ENCODE measurements around the gene EVX2.
A peak's percentile ranks its signal among the peaks of the same experiment; 100 is the strongest.

EVX2 gene

DNA sequence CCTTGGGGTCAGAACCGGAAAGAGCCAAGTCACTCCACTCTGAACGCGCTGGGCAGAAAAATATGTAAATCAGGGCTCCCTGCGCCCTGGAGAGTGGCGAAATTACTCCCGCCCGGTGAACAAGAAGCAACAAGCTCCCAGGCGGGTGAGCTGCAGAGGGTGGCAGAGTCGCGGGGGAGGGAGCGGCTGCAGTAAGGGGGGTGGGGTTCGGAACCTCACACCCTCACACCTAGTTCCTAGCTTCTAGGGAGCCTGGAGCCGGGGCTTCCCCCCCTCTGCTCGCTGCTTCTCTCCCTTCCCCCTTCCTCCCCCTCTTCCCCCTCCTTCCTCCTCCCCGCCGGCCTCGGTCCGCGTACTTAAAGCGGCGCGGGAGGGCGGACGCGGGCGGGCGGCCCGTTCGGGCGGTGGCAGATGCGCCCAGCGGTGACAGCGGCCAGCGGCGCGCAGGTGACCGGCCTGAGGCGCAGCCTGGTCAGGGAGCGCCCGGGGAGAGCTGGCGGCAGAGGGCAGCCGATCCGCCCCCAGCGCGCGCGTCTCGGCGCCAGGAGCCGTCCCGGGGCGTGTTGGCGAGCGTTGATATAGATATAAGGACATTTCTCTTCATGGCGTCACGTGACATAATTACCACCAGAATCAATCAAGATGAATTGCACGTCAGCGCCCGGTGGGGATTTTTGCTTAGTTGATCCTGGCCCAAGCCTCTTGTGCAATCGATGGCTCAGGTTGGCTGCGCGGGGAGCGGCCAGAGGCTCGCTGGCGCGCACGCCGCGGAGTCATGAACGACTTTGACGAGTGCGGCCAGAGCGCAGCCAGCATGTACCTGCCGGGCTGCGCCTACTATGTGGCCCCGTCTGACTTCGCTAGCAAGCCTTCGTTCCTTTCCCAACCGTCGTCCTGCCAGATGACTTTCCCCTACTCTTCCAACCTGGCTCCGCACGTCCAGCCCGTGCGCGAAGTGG is 23.1 kb upstream of the EVX2 start, which contains the start of gene HOXD11:
Gene HOXD11 (plus strand): TSS at position 700 of the 959 bp plus-strand sequence. CDS start 76 bp downstream, at position 776.
- DNase-seq, result no peak

GRCh38 chr2:176105730-176106580 is 22.2 kb upstream of the EVX2 start:
- DNase-seq, result no peak

DNA sequence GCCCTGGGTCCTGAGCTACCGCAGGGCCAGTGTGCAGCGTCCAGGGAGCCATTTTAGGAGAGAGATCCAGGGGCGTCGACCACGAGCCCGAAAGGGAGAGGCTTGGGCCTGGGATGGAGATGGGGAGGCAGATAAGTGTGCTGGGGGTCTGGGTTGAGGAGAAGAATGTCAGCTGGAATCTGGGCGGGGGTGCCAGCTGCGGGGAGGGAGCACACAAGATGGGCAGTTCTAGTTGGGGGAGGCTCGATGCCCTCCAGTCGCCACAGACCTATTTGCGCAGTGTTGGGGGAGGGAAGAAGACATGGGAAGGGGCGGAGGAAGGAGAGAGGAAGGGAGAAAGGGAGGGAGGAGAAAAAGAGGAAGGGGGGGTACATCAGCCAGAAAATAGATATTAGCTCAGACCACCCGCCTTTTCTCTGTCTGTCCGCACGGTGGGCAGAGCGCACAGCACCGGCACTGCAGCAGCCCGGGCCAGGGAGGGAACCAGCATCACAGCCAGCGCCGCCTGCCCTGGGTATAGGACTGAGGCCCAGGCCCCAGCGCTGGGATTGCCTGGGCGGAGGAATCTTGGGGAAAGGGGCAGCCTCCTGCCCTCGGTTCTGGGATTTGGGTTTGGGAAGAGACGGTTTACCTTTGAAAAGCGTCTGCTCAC is 21.4 kb upstream of the EVX2 start:
- no peak for DNase-seq

DNA sequence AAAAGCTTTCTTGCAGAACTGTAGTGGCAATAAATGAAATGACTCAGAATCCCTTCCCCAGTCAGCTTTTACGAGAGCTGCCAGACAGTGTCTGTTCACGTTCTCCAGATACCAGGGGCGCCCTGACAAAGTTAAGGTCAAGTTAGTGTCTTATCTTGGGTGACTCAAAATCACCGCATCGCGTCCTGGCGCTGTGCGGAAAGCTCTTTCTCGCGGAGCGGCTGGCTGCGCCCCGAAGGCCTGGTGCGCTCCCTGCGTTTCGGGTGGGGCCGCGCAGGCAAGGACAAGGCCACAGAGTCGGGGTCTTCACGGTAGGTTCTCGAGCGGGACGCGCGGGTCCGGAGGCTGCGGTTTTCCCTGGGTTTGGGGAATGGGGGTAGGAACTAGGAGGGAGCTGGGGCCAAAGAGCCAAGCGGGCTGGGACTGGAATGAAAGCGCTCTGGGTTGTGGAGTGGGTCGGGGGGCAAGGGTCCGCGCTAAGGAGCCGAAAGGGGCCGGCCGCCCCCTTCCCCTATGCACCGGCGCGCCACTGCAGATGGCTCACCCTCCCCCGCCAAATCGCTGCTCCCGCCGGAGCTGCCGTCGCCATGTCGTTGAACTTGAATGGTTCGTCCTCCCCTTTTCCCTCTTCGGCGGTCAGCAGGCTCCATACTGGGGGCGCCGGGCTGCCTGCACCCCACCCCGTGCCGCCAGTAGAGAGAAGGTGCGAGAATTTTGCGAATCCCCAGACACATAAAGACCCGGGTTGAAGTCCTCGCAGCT is 20.7 kb upstream of the EVX2 start:
- no peak for DNase-seq

- no peak for DNase-seq
These were observed 20.1 kb upstream of the EVX2 start for GRCh38 chr2:176103742-176104315.

- no peak for DNase-seq
These were observed 19.4 kb upstream of the EVX2 start for GRCh38 chr2:176103194-176103593.

- no peak for DNase-seq
These were observed 18.6 kb upstream of the EVX2 start for GRCh38 chr2:176102309-176102866.

DNA sequence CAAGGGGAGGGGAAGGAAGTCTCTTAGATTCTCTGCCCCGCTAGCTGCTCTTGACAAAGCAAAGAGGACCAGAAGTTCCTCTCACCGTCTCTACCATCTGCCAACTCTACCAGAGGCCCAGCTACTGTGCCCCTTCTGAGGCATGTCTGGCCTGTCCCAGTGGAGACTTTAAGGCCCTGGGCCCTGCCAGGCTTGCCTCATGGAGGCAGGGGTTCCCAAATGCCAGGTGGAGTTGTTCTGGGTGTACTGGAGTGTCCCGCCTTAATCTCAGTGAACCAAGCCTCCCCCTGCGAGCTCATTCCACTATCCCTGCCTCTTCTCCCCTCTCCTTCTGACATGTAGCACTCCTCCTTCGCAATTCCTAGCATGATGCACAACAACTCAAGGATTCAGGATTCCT is 18.1 kb upstream of the EVX2 start:
- DNase-seq, result no peak

DNA sequence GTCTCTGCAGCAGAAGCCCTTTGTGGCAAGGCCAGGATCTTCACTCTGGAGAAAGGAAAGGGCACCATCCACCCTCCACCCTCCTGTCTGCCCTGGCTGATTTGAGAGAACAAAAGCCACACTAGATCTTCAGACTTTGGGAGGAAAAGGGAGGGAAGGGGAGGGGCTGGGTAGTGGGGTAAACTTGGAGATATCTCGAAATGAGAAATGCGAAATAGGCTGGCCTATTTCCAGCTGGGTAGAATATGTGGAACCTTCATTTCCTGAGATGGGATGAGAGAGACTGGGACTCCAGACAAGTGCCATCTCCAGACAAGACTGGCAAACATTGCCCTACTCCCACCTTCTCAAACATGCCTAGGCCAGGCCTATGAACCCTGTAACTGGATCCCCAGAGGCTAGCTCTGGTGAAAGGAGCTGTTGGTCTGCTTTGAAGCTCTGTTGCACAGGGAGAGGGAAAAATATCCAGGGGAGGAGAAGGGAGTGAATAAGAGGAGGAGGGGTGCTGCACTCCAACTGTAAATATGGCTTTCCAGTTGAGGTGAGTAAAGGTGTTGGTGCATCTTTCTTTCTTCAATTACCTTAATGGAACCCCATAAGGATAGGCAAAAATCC is 17.6 kb upstream of the EVX2 start:
- DNase-seq, result no peak

- DNase-seq, result no peak
These were observed 16.9 kb upstream of the EVX2 start for GRCh38 chr2:176100547-176101140.

- no peak for DNase-seq
These were observed 16.2 kb upstream of the EVX2 start, which contains the start of gene HOXD12 for GRCh38 chr2:176099728-176100546. HOXD12 (plus strand) TSS chr2:176099795; CDS start chr2:176099802, 7 bp downstream.

- no peak for DNase-seq
These were observed 15.5 kb upstream of the EVX2 start for GRCh38 chr2:176099159-176099727.

DNA sequence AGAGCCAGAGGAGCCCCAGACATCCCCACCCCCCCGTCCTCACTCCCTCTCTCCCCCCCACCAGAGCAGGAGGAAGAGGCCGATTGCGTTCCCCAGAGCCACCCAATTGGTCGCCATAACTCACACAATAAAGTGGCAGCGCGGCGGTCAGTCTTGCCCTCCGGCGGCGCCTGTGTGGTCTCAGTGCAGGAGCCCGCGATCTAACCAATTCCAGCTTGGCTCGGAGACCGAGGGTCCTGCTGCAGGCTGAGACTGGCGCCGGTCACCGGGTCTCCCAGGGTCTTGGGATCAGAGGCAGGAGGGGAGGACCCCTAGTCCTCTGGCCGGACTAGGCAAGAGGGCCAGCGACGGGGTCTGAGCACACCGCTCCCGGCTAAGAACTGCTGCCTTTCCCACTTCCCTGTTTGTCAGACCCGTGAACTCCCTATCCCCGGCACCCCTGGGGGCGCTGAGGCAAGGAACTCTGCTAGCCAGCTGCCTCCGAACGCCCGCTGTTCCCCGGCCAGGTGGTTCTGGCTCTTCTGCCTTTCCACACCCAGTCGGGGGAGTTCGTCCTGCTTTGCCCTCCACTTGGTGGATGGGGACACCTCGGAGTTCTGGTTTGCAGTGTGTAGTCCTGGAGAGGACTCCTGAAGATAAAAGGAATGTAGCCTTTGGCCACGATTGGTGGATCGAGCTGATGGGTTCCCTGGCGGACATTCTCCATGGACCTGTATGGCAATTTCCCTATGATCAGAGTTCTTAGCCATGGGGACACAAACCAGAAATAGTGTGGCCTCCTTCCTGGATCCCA is 14.8 kb upstream of the EVX2 start:
- no peak for DNase-seq

- no peak for DNase-seq
These were observed 14.1 kb upstream of the EVX2 start for GRCh38 chr2:176097820-176098365.

DNA sequence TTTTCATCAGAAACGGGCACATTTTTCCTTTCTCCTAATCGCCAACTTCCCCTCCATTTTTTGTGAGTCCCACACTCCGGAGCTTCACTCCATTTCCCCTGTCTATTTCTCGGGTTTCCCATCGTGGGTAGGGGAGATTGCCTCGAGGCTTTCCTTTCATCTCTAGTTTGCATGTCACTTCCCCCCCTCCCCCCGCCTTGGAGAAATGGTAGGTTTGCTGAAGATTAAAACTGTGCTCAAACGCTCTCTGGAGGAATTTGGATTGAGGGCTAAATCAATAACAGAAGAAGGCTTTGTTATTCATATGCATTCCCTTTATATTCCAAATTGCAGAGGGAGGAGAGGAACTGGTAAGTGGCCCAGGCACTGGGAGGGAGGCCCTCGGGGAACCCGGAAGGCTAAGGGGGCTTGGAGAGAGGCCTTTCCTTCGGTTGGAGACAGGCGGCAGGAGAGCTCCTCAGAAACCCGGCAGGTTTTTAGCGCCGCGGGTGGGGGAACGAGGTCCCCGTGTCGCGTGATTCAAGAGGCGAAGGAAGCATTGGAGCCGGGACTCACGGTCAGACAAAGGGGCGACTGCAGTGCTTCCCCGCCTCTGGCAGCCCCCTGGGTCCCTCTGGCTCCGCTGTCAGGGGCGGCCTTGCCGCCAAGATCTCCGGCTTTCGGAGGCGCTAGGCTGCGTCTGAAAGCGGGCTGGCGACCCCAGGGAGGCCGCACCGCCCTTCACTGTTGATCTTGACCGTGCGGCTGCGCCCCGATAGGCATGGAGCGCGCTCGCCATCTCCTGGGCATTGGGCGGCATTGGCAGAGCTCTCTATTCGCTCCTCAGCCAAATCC is 13.4 kb upstream of the EVX2 start:
- DNase-seq, result peak; percentile 57

GRCh38 chr2:176096243-176096985 is 12.7 kb upstream of the EVX2 start:
- no peak for DNase-seq
